Fibroblast of upper back skin (primary cell): ENCODE data around the gene CAPN15.
A peak's percentile ranks its signal among the peaks of the same experiment; 100 is the strongest.
"Not testable (repeated sequence)": the region's sequence is repeated elsewhere in the genome, so short reads cannot be mapped to it uniquely, and the experiment has no call there.

ENCODE experiments used
- DNase-seq: peaks from one replicate; pipeline ENCODE4 v3.0.0-alpha.2; 2013

Gene CAPN15

GRCh38 chr16:507527-507926 lies 20.0 kb upstream of the CAPN15 start:
- not testable (repeated sequence) for DNase-seq

GRCh38 chr16:507996-508395 lies 19.5 kb upstream of the CAPN15 start:
- no peak for DNase-seq

GRCh38 chr16:508884-509736 lies 18.4 kb upstream of the CAPN15 start:
- no peak for DNase-seq

- DNase-seq: no peak
Observed at GRCh38 chr16:510066-510825, 17.3 kb upstream of the CAPN15 start.

- DNase-seq: no peak
Observed at GRCh38 chr16:512802-513201, 14.7 kb upstream of the CAPN15 start.

- no peak for DNase-seq
Observed at GRCh38 chr16:513950-514349, 13.6 kb upstream of the CAPN15 start.

GRCh38 chr16:515175-515938 lies 12.2 kb upstream of the CAPN15 start:
- DNase-seq: no peak

- DNase-seq: no peak
Observed at GRCh38 chr16:515939-516226, 11.6 kb upstream of the CAPN15 start.

- no peak for DNase-seq
Observed at GRCh38 chr16:516301-516700, 11.2 kb upstream of the CAPN15 start.

GRCh38 chr16:518858-519257 lies 8.7 kb upstream of the CAPN15 start:
- DNase-seq: no peak

- no peak for DNase-seq
Observed at GRCh38 chr16:519425-519824, 8.1 kb upstream of the CAPN15 start.

GRCh38 chr16:519841-520687 lies 7.4 kb upstream of the CAPN15 start:
- no peak for DNase-seq

GRCh38 chr16:520847-521246 lies 6.7 kb upstream of the CAPN15 start:
- DNase-seq: no peak

- DNase-seq: no peak
Observed at GRCh38 chr16:521381-522210, 5.9 kb upstream of the CAPN15 start.

GRCh38 chr16:522320-523096 lies 5.0 kb upstream of the CAPN15 start:
- no peak for DNase-seq

- no peak for DNase-seq
Observed at GRCh38 chr16:523097-523741, 4.3 kb upstream of the CAPN15 start.

- no peak for DNase-seq
Observed at GRCh38 chr16:524274-525040, 3.1 kb upstream of the CAPN15 start.

- DNase-seq: no peak
Observed at GRCh38 chr16:525123-525519, 2.4 kb upstream of the CAPN15 start.

- DNase-seq: peak; percentile 69
Observed at GRCh38 chr16:525520-526180, 1.9 kb upstream of the CAPN15 start.
